Glomerular endothelial cell (primary cell): ENCODE results near the gene KCNA2. TPM values are rescaled to one million over a fixed set of nuclear protein-coding genes. Genes with fewer than 3 reads are reported as not detected.

Experiments
- DNase-seq: peaks from one replicate; pipeline ENCODE4 v3.0.0-alpha.2; 2011; ENCODE audit warnings: low read depth, low spot score; ENCODE audit errors: extremely low read depth
- total RNA-seq: library from RNA; depleted of rRNA; stranded (reverse); fragments of >200 nt; gene quantifications from 2 replicates; pipeline ENCODE4 v1.2.3, GENCODE V29; 2015

The KCNA2 gene
- total RNA-seq, 1 donor from 2014 or later = not detected

DNA sequence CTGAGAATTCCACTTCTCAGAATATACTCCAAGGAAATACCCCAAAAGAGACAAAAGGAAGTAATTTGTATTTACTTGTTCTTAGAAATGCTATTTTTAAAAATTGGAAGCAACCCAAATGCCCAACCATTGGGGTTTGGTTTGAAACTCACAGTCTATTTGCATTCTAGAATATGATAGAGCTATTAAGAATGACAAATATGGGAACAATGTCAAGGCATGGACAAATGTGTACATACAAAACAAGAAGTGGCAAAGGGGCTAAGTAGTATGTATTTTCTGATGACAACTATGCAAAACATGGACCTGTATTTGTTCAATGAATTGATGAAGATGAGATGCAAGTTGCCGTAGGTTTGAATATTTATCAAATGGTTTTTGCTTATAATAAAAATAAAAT lies 32.8 kb downstream of the KCNA2 start:
- DNase-seq = no peak

- no peak for DNase-seq
Measured at GRCh38 chr1:110572751-110573150, 33.4 kb downstream of the KCNA2 start.

- no peak for DNase-seq
Measured at GRCh38 chr1:110570901-110571300, 35.3 kb downstream of the KCNA2 start.

DNA sequence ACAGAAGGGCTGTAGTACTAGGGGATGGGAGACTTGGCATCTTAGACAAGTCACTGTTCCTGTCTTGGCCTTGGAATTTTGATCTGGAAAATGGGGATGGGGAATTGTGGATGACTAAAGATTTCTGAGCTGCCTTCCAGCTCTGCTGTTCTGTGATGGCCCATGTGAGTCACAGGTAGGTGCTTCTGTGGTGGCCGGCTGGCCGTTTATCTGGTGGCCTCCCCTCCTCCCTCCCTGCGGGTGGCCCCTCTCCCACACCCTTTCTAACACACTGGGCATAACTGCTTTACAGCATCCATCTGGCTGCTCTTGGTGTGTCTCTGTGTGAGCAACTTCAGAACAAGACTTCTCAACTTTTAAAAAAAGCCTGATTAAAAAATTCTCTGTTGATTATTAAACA lies 35.9 kb downstream of the KCNA2 start:
- DNase-seq = no peak

DNA sequence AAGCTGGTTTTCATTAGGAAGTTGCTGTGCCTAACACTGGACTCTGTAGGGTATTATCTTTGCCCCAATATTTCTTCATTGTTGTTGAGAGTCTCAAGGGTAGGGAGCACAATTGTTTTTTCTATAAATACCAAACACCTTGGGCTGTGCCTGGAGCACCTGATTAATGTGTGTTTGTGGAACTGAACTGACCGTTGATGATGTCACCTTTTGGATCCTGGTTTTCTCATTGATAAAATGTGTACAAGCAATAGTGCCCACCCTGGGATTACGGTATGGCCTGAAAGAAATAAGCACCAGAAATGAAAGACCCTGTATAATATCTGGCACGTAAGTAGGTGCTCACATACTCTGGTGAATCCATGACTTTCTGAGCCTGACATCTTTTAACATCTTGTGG lies 39.3 kb downstream of the KCNA2 start:
- DNase-seq = no peak

GRCh38 chr1:110565565-110565964 lies 40.6 kb downstream of the KCNA2 start:
- DNase-seq = no peak

- no peak for DNase-seq
Measured at GRCh38 chr1:110563089-110563488, 43.1 kb downstream of the KCNA2 start.

DNA sequence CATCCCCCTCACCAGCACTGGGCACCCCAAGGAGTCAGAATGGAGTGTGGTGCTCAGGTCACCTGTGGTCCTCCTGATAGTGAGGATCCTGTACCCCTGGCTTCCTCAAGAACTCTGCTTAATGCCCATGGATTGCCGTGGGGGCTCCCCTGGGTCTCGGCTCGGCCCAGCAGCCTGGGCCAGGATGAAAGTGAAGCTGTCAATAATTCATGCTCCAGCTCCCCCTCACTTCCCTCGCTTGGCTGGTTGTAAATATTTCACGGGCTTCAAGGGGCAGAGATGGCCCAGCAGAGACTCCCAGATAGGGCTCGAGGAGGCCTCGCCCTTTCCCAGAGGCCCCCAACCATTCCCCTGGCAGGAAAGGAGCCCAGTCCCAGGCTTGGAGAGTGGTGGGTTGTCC lies 44.6 kb downstream of the KCNA2 start:
- DNase-seq = no peak

DNA sequence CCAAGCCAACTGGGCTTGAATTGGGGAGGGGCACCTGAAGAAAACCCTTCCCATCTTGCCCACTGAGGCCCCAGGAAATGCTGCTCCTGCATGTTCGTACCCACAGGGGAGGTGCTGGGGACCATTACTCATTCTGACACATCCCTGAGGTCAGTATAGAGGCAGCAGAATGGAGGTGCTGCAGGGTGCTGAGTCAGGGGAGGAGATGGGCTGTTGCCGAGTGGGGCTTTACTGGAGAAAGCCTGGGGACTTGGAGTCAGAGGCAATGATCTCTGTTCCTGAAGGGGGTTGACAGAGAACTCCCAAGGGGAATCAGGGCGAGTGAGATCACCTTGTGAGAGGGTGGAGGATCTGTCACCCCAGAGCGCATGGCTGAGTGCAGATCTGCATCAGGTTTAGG lies 47.0 kb downstream of the KCNA2 start:
- DNase-seq = no peak

GRCh38 chr1:110557481-110557880 lies 48.7 kb downstream of the KCNA2 start:
- no peak for DNase-seq

- no peak for DNase-seq
Measured at GRCh38 chr1:110556471-110556807, 49.7 kb downstream of the KCNA2 start.

GRCh38 chr1:110555807-110556470 lies 50.2 kb downstream of the KCNA2 start:
- DNase-seq = no peak

- no peak for DNase-seq
Measured at GRCh38 chr1:110554871-110555801, 51.0 kb downstream of the KCNA2 start.

DNA sequence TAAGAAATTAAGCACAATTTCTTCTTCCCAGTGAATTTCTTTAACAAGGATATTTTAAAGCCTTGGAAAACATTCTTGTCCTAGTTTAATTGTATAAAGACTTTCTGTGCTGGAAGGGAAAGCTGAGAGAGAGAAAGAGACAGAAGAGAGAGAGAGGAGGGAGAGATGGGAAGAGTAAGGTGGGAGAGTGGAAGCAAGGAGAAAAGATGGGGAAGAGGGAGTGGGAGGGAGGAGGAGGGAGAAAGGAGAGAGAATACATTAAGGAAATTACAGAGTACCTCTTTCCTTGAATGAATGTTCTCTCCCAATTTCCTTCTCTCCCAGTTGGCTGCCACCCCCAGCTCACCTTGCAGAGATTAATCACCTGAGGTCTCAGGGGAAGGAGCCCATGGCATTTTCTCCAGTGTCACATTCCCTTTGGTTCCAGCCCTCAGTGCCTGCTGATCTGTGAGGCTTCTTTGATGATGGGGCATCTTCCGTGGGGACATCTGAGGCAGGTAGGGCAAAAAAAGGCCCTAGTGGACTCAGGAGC lies 54.8 kb downstream of the KCNA2 start:
- DNase-seq = no peak

DNA sequence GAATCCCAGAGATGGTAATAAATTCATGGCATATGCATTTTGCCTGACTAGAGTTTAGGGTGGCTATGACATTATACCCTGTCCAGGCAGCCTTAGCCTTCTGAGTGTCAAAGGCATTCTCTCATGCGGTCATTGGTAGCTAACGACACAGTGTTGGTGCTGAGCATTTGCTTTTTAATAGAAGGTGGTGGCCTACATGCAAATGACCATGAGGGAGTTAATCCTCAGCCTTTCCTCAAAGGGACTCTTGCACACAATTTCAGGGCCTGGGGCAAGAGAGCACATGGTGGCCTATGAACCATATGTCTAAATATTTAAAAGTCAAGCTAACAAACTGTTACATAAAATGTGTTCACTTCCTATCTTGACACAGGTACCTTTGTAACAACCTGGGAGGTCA lies 56.3 kb downstream of the KCNA2 start:
- DNase-seq = no peak

GRCh38 chr1:110548381-110548780 lies 57.8 kb downstream of the KCNA2 start:
- DNase-seq = no peak

GRCh38 chr1:110547017-110547416 lies 59.1 kb downstream of the KCNA2 start:
- DNase-seq = no peak

GRCh38 chr1:110545492-110545891 lies 60.7 kb downstream of the KCNA2 start:
- no peak for DNase-seq

DNA sequence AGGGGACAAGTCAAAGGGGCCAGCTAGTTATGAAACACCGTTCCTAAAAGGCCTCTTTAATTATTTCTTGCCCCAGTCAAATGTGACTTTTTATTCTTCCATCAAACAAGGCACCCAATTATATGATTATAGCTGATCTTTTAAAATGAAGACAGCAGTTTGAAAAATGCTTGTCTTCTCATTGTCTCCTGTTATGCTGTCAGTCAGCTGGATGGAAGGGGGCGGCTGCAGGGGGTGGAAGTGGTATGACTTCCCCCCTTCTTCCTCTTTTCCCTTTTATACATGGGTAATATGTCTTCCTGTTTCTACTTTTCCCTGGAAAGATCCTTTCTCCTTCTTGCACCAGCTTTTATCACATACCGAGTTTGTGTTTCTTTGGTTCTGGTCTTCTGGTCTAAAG lies 61.4 kb downstream of the KCNA2 start:
- no peak for DNase-seq
